ENCODE data around the gene FADS3.

FADS3 gene

GRCh38 chr11:61880454-61880853 lies 10.9 kb downstream of the FADS3 start:
- no peak for FAIRE-seq
- no peak for DNase-seq (ENCODE audit: low spot score)

GRCh38 chr11:61880031-61880430 lies 11.3 kb downstream of the FADS3 start:
- FAIRE-seq (no peak), DNase-seq (ENCODE audit: low spot score) (no peak)

- no peak for DNase-seq (ENCODE audit: low spot score)
These were observed 12.2 kb downstream of the FADS3 start for GRCh38 chr11:61879152-61879551.

GRCh38 chr11:61875698-61876097 lies 15.6 kb downstream of the FADS3 start:
- DNase-seq (ENCODE audit: low spot score), result no peak
- no peak for FAIRE-seq

More at GRCh38 chr11:61879152-61879551, 12.2 kb downstream of the FADS3 start:
- no peak for FAIRE-seq

- FAIRE-seq, result no peak
- DNase-seq (ENCODE audit: low spot score), result no peak
These were observed 16.5 kb downstream of the FADS3 start for GRCh38 chr11:61874853-61875252.

- FAIRE-seq, result no peak
These were observed 17.0 kb downstream of the FADS3 start for GRCh38 chr11:61874377-61874809.

GRCh38 chr11:61873588-61874376 lies 17.6 kb downstream of the FADS3 start:
- FAIRE-seq (no peak), DNase-seq (ENCODE audit: low spot score) (no peak)

More at GRCh38 chr11:61874377-61874809, 17.0 kb downstream of the FADS3 start:
- no peak for DNase-seq (ENCODE audit: low spot score)

- no peak for DNase-seq (ENCODE audit: low spot score)
- FAIRE-seq, result no peak
These were observed 18.3 kb downstream of the FADS3 start for GRCh38 chr11:61872935-61873565.

- DNase-seq (ENCODE audit: low spot score) (peak; percentile 44), FAIRE-seq (no peak)
These were observed 20.2 kb downstream of the FADS3 start for GRCh38 chr11:61871158-61871597.

GRCh38 chr11:61870541-61871031 lies 20.8 kb downstream of the FADS3 start:
- FAIRE-seq (no peak), DNase-seq (ENCODE audit: low spot score) (no peak)

GRCh38 chr11:61869708-61870451 lies 21.5 kb downstream of the FADS3 start:
- no peak for FAIRE-seq
- DNase-seq (ENCODE audit: low spot score), result no peak

GRCh38 chr11:61869429-61869707 lies 22.0 kb downstream of the FADS3 start:
- FAIRE-seq (no peak), DNase-seq (ENCODE audit: low spot score) (no peak)

- FAIRE-seq (no peak), DNase-seq (ENCODE audit: low spot score) (no peak)
These were observed 22.5 kb downstream of the FADS3 start for GRCh38 chr11:61868571-61869428.

GRCh38 chr11:61866958-61867343 lies 24.4 kb downstream of the FADS3 start:
- no peak for DNase-seq (ENCODE audit: low spot score)
- FAIRE-seq, result no peak

GRCh38 chr11:61866231-61866957 lies 25.0 kb downstream of the FADS3 start:
- DNase-seq (ENCODE audit: low spot score), result no peak
- no peak for FAIRE-seq

GRCh38 chr11:61864814-61865775 lies 26.2 kb downstream of the FADS3 start:
- no peak for DNase-seq (ENCODE audit: low spot score)
- FAIRE-seq, result no peak

- FAIRE-seq (no peak), DNase-seq (ENCODE audit: low spot score) (no peak)
These were observed 27.7 kb downstream of the FADS3 start for GRCh38 chr11:61863548-61864081.

- peak; percentile 8 for DNase-seq (ENCODE audit: low spot score)
- no peak for FAIRE-seq
These were observed 28.4 kb downstream of the FADS3 start for GRCh38 chr11:61862714-61863547.

Data from RCC 7860 (cell line).